Right cardiac atrium (tissue), 5 donors: ENCODE measurements around the gene RUFY4. TPM values are rescaled to one million over a fixed set of nuclear protein-coding genes. Genes with fewer than 3 reads are reported as not detected.

Experiments
- ATAC-seq, 2 donors: fragments of 200-7000 bp; cut with Tn5 transposase; one replicate each; pipeline versions ENCODE4 v1.8.0 to v1.9.1; 2020; ENCODE audit warnings: moderate library complexity in 2 of 2, mild to moderate bottlenecking in 1 of 2
- DNase-seq, 3 donors: peaks; one replicate each; pipeline ENCODE4 v3.0.0-alpha.2; 2020
- H3K27ac ChIP-seq: one replicate; pipeline ENCODE4 v1.5.1; 2013; ENCODE audit warnings: mild to moderate bottlenecking, low read length, control low read depth, moderate library complexity
- H3K27me3 ChIP-seq: one replicate; pipeline ENCODE4 v1.6.1; 2013; ENCODE audit not compliant: control insufficient read depth, insufficient read depth
- H3K4me1 ChIP-seq: one replicate; pipeline ENCODE4 v1.6.1; 2013; ENCODE audit warnings: low read length; ENCODE audit not compliant: control insufficient read depth, insufficient read depth
- H3K4me3 ChIP-seq: one replicate; pipeline ENCODE4 v1.5.1; 2013; ENCODE audit warnings: low read length, control low read depth
- H3K9me3 ChIP-seq: one replicate; pipeline ENCODE4 v1.6.1; 2013; ENCODE audit warnings: low read length; ENCODE audit not compliant: control insufficient read depth
- WGBS: extraction: QIAGEN DNeasy Blood & Tissue Kit; methylation state at CpG from one replicate; pipeline ENCODE4 v1.1.7; 2013; 5-methylcytosine and 5-hydroxymethylcytosine counted together
- intact Hi-C, 4 donors: fragments of 100-400 bp; cut with DNase I; formaldehyde crosslinking; loops; one replicate each; pipeline versions ENCODE4 v1.11.0 to v1.14.0; 2022 to 2023
- polyA plus RNA-seq: library from polyadenylated mRNA; stranded (reverse); fragments of 200-250 nt; gene quantifications from one replicate; pipeline ENCODE4 v1.2.3, GENCODE V29; 2013
- total RNA-seq, 4 donors: library from RNA; stranded (reverse); fragmentation: NEBNext Ultra II Directional; extraction: Animal tissue kit (Norgen Biotek cat#: 25700); gene quantifications; one replicate each; pipeline ENCODE4 v1.2.1, GENCODE V29; 2021
- donor health status: healthy with polysubstance abuse.
- donor health status: DM: no; HTN: yes; CAD: no.
- donor health status: DM: no; HTN: no; CAD: no.
- donor health status: DM: no; HTN: yes; CAD: no; lungs with severe emphysema.
- donor health status: DM: yes; HTN: yes; CAD: no.

The RUFY4 gene
- total and polyA plus RNA-seq, 5 donors, result not detected

- Histone ChIP-seq H3K4me3 (no peak overlapping the region), H3K27ac (no peak overlapping the region), H3K9me3 (no peaks in the 10 kb centered on the region), H3K4me1 (no peaks in the 10 kb centered on the region), H3K27me3 (no peaks in the 10 kb centered on the region)
- ATAC-seq, result no peak
- intact Hi-C loops, result no loop called here
- no peak for DNase-seq
- WGBS, result 65% methylated on average over 6 of the region's 6 CpGs
Measured at GRCh38 chr2:218128781-218129457, 59.9 kb downstream of the RUFY4 start.

DNA sequence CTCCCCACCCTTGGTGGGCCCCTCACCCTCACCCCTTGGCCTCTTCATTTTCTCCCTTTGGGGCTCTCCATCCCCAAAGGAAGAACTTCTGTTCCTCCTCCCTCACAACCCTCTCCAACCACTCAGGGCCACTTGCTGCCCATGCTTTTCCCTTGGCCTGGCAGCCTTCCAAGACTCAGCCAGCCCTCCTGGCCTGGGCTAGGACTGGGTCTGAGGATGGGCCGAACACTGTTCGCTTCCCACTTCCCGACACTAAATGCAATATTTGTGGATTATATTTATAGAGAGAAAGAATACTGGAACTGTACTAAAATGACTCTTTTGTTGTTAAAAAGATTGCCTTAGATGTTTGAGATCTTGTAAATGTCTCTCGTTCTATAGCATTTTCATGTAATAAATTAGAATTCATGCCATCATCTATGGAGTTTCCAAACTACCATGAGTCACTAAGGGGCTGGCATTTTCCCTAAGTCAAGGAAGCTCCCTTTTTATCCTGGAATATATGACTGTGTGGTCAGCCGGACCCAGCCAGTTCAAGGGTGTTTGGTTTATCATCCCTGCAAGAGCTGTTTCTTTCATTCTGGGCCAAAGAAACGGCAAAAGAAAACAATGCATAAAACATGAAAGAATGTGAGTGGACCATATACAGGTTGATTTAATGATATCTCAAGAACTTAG is 60.5 kb downstream of the RUFY4 start:
- intact Hi-C loops, result no loop called here
- DNase-seq (no peak), ATAC-seq (no peak)
- Histone ChIP-seq H3K4me1 (no peaks in the 10 kb centered on the region), H3K9me3 (no peaks in the 10 kb centered on the region), H3K27ac (no peak overlapping the region), H3K4me3 (no peak overlapping the region), H3K27me3 (no peaks in the 10 kb centered on the region)
- 74% methylated on average over 6 of the region's 6 CpGs for WGBS

GRCh38 chr2:218130377-218130776 is 61.3 kb downstream of the RUFY4 start:
- no peak for ATAC-seq
- no peak for DNase-seq
- no peaks in the 10 kb centered on the region for H3K27me3 ChIP-seq
- no peaks in the 10 kb centered on the region for H3K9me3 ChIP-seq
- no peaks in the 10 kb centered on the region for H3K4me1 ChIP-seq
- intact Hi-C loops, result no loop called here
- no peak overlapping the region for H3K27ac ChIP-seq
- 93% methylated on average over 2 of the region's 2 CpGs for WGBS
- H3K4me3 ChIP-seq, result no peak overlapping the region

GRCh38 chr2:218130822-218131221 is 61.8 kb downstream of the RUFY4 start:
- intact Hi-C loops, result no loop called here
- Histone ChIP-seq H3K27ac (no peak overlapping the region), H3K4me1 (no peaks in the 10 kb centered on the region), H3K9me3 (no peaks in the 10 kb centered on the region), H3K27me3 (no peaks in the 10 kb centered on the region), H3K4me3 (no peak overlapping the region)
- DNase-seq (no peak), ATAC-seq (no peak)

- intact Hi-C loops, result no loop called here
- DNase-seq (no peak), ATAC-seq (no peak)
- H3K4me1 ChIP-seq, result no peaks in the 10 kb centered on the region
- WGBS, result 60% methylated on average over 3 of the region's 3 CpGs
- H3K4me3 ChIP-seq, result no peak overlapping the region
- H3K27ac ChIP-seq, result no peak overlapping the region
- H3K9me3 ChIP-seq, result no peaks in the 10 kb centered on the region
- no peaks in the 10 kb centered on the region for H3K27me3 ChIP-seq
Measured at GRCh38 chr2:218137514-218137913, 68.5 kb downstream of the RUFY4 start.

DNA sequence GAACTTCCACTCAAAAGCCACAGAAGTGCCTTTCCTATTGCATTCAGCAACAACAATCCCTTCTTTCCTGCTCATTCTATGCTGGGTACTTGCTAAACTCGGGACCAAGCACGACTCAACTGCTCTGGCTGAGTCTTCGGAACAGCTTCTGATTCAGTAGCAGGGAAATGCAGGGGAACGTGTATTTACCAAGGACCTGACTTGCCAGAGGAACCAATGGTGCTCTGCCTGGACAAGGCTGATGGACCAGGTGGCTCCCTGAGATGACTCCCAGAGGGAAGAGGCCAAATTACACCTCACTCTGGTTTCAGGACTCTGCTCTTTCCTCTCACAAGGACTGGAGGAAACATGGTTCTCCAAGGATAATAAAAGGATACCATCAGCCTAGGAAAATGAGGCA is 69.0 kb downstream of the RUFY4 start:
- H3K27me3 ChIP-seq, result no peaks in the 10 kb centered on the region
- H3K27ac ChIP-seq, result no peak overlapping the region
- intact Hi-C loops, result no loop called here
- DNase-seq (no peak), ATAC-seq (no peak)
- H3K4me1 ChIP-seq, result no peaks in the 10 kb centered on the region
- no peak overlapping the region for H3K4me3 ChIP-seq
- 71% methylated on average over 4 of the region's 4 CpGs for WGBS
- H3K9me3 ChIP-seq, result no peaks in the 10 kb centered on the region

Other genes starting within 250 kb of the RUFY4 start
- 100 to 1,000 TPM; 442 to 647 (median 536) TPM for gene TNS1, start 66.3 kb upstream of the RUFY4 start, total RNA-seq
- gene TNS1, start 66.3 kb upstream of the RUFY4 start, polyA plus RNA-seq, result 243 TPM
- gene CXCR2, start 56.8 kb downstream of the RUFY4 start, total RNA-seq, result under 1 TPM; 0.33 to 0.94 (median 0.41) TPM
- gene CXCR2, start 56.8 kb downstream of the RUFY4 start, polyA plus RNA-seq, result 0.09 TPM
- gene CXCR1, start 97.7 kb downstream of the RUFY4 start, total RNA-seq, result under 1 TPM in 3 of 4 donors, not detected in 1; 0.25 to 0.82 (median 0.26) TPM
- gene CXCR1, start 97.7 kb downstream of the RUFY4 start, polyA plus RNA-seq, result 0.09 TPM
- gene ARPC2, start 147.9 kb downstream of the RUFY4 start, total RNA-seq, result 100 to 1,000 TPM; 131 to 161 (median 140) TPM
- gene ARPC2, start 147.9 kb downstream of the RUFY4 start, polyA plus RNA-seq, result 110 TPM
- 1 to 10 TPM; 5.2 to 8.6 (median 5.9) TPM for gene GPBAR1, start 191.8 kb downstream of the RUFY4 start, total RNA-seq
- gene GPBAR1, start 191.8 kb downstream of the RUFY4 start, polyA plus RNA-seq, result 3.5 TPM
- 10 to 100 TPM; 44.3 to 53.9 (median 49.9) TPM for gene AAMP, start 200.9 kb downstream of the RUFY4 start, total RNA-seq
- gene AAMP, start 200.9 kb downstream of the RUFY4 start, polyA plus RNA-seq, result 56.6 TPM
- gene PNKD, start 201.3 kb downstream of the RUFY4 start, total RNA-seq, result 10 to 100 TPM; 69.3 to 96.5 (median 80.5) TPM
- gene PNKD, start 201.3 kb downstream of the RUFY4 start, polyA plus RNA-seq, result 157 TPM
- gene TMBIM1, start 223.2 kb downstream of the RUFY4 start, total RNA-seq, result 100 to 1,000 TPM in 3 of 4 donors, 10 to 100 TPM in 1; 95.2 to 158 (median 118) TPM
- 64.3 TPM for gene TMBIM1, start 223.2 kb downstream of the RUFY4 start, polyA plus RNA-seq